ENCODE data around the gene OR10H1.
"Not testable (repeated sequence)": the region's sequence is repeated elsewhere in the genome, so short reads cannot be mapped to it uniquely, and the experiment has no call there.

The OR10H1 gene

GRCh38 chr19:15829306-15829698, 13.8 kb upstream of the OR10H1 start:
- no peak for DNase-seq

- not testable (repeated sequence) for DNase-seq
These were observed 13.3 kb upstream of the OR10H1 start for GRCh38 chr19:15828611-15829305.

DNA sequence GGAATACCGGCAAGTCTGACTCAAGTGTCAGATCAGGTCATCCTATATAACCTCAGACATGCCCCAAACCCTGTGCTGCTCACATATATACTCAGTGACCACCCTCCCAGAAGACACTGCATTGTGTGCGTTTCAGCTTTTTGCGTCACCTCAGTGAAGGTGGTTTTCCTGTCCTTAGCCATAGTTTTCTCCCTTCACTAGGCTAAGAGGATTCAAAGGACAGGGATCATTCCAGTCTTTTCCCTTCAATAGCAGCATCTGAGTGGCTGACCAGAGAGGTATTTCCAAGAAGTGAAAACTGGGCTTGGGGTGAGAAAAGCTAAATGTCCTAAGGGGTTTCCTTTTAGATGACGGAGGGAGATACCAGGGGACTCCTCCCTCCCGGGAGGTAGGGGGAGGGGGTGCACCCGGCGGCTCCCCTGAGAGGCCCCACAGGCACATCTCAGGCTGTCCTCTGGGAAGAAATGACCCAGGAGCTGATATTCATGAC, 12.7 kb upstream of the OR10H1 start:
- DNase-seq = no peak

DNA sequence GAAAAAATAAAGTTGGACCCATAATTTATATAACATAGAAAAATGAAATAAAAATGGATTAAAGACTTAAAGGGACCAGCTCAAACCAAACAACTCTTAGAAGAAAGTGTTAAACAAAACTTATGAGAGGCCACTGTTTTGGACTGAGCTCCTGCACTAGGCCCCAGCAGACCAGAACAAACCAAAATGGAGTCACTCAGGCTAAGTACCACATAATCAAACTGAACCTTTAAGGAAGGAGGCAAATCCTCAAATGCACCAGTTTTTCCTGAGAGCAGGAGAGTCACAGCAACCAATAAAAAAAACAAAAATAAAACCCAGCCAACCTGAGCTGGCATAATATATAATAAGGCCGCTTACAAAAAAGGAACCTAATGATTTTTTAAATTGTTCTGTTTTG, 10.3 kb upstream of the OR10H1 start:
- no peak for DNase-seq

DNA sequence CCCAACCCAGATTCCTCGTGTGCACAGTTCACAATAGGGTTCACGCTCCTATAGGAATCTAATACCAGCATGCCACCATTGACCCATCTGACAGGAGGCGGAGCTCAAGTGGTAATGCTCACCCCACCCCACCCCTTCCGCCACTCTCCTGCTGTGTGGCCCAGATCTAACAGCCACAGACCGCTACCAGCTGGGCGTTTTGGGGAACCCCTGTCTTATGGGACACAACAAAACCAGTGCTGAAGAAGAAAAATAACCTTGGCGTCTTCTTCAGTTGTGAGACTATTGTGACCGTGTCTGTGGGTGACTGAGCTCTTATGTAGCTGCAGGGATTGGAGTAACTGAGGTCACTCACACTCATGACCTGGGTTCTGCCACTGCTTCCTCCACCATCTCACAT, 5.2 kb upstream of the OR10H1 start:
- DNase-seq = no peak

- DNase-seq = no peak
These were observed 1.5 kb downstream of the OR10H1 start for GRCh38 chr19:15813916-15814315.

- DNase-seq = peak in 1 of 58 donors; percentile 1
These were observed 3.3 kb downstream of the OR10H1 start for GRCh38 chr19:15812060-15812722.

DNA sequence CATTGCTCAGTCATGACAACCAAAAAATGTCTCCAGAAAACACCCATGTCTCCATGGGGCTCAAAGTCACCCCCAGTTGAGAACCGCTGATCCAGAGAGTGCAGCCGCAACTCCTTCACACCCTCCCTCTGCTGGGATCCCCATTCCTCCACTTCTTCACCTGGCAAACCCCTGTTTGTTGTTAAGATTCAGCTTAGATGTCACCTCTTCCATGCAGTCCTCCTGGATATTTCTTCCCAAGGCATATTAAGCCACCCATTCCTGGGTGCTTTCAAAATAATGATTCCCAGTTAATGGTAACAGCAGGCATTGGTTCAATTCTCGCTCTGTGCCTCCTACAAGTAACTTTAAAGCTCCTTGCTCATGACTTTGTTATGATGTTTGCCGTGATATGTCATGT, 4.0 kb downstream of the OR10H1 start:
- no peak for DNase-seq

GRCh38 chr19:15810335-15810734, 5.1 kb downstream of the OR10H1 start:
- no peak for DNase-seq

GRCh38 chr19:15794279-15794678, 21.2 kb downstream of the OR10H1 start:
- not testable (repeated sequence) for DNase-seq

- DNase-seq = no peak
These were observed 25.4 kb downstream of the OR10H1 start for GRCh38 chr19:15790096-15790495.

GRCh38 chr19:15788594-15789270, 26.7 kb downstream of the OR10H1 start:
- DNase-seq = no peak

DNA sequence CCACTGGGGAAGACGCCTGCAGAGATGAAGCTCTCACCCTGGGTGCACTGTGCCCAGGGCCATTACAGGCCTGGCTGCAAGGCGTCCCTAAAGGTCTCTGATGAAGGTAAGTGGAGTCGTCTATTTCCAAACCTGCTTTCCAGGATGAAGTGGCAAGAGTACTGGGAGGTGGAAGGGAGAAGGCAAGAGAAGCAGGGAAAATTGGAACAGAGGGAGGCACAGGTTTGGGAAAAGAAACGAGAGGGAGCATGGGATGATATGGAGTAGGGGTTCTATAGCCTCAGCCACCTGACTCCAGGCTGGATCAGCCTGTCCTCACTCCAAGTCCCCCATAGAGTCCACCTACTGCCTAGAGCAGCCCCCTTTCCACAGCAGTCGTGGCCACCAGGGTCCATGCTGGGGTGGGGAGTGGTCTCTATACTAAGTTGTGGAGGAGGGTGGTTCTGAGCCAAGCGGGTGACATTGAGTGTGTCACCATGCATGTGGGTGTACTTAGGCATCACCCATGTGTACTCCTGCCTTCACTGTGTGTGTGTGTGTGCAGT, 27.8 kb downstream of the OR10H1 start, which contains the start of gene OR10H5:
Gene OR10H5, plus strand, starts transcription at position 51 of the 545 bp plus-strand sequence. CDS start 6,388 bp downstream, outside the sequence.
- DNase-seq = no peak

GRCh38 chr19:15782896-15783295, 32.6 kb downstream of the OR10H1 start:
- peak in 6 of 58 donors; percentile 1 to 8 (median 5) for DNase-seq

GRCh38 chr19:15782211-15782610, 33.3 kb downstream of the OR10H1 start:
- no peak for DNase-seq

- no peak for DNase-seq
These were observed 33.8 kb downstream of the OR10H1 start for GRCh38 chr19:15781661-15782060.

DNA sequence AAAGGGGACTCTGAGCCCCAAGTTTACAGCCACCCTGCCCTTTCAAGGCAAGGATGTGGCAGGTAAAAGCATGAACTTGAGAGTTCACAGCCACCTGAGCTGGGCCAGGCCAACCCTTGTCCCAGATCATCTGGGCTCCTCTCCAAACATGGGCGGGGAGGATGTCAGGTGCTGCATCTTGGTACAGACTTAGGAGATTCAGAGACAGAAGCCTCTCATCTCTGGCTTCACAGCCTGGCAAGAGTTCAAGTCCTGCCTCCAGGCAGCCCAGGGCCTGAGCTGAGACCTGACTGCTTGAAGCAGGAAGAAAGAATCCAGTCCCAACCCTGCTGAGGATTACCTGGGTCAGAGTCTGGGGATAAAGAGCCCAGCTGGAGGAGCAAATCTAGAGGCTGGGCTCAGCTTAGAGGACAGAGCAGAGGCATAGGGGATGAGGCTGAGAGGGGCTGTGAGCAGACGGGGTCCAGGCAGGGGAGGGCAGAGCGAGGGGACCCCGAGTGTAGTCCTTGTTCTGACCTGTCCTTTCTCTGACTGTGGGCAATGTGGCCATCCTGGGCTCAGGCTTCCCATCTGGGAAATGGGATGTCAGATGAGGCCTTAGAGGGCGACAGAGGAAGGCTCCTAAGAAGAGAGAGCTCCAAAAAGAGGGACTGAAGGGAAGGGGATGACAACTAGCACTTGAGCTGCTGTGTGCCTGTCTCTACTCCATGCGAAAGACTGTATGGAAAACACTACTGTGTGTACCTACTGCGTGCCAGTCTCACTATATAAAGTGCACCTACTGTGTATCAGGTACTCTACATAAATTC, 34.6 kb downstream of the OR10H1 start:
- DNase-seq = peak in 20 of 58 donors; percentile 5 to 64 (median 18)

DNA sequence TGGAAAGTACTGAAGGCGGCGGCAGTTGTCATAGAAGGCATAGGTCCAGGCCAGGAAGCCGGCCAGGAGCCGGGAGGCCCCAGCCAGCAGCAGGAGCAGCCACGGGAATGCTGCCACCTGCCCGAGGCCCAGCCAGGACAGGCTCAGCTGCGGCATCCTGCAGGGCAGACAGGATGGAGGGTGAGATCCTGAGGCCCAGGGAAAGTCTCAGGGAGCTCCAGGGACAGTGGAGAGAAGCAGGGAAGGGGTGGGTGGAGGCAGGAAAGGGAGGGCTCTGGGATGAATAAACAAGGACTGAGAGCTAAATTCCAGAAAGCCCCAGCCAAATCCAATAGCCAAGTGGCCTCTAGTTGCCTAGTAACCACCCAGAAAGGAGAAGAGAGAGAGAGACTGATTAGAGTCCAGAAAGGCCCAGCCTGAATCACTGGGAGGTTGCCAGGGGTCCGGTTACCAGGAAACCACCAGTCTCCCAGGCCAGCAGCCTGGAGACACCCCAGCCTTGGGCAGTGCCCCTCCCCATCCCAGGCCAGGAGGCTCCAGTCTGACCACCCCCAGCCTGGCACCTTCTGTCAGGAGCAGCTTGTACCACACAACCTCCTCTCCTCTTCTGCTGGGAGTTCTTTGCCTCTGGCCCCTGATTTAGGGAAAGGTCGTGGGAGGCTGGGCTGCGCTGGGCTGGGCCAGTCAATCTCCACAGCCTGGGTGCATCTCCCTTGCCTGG, 35.5 kb downstream of the OR10H1 start:
- DNase-seq = peak; percentile 10 to 97 (median 85)

- no peak for DNase-seq
These were observed 38.2 kb downstream of the OR10H1 start for GRCh38 chr19:15776991-15777970.
